Esophagus (tissue), 2 donors: Measurements from ENCODE around the gene ALS2. TPM values are rescaled to one million over a fixed set of nuclear protein-coding genes. Genes with fewer than 3 reads are reported as not detected.

Experiments used
- H3K27ac ChIP-seq, 2 donors: one replicate each; pipeline ENCODE4 v1.5.1; 2013; ENCODE audit warnings: low read depth in 2 of 2, mild to moderate bottlenecking in 2 of 2, inconsistent platforms in 1 of 2, low read length in 1 of 2, moderate library complexity in 1 of 2
- H3K27me3 ChIP-seq, 2 donors: one replicate each; pipeline ENCODE4 v1.6.1; 2013; ENCODE audit warnings: low read length in 2 of 2, control low read depth in 1 of 2, mild to moderate bottlenecking in 1 of 2; ENCODE audit not compliant: insufficient read depth in 2 of 2, control insufficient read depth in 1 of 2
- H3K36me3 ChIP-seq, 2 donors: one replicate each; pipeline ENCODE4 v1.6.1; 2013; ENCODE audit warnings: low read length in 1 of 2; ENCODE audit not compliant: control insufficient read depth in 2 of 2, insufficient read depth in 2 of 2
- H3K4me1 ChIP-seq, 2 donors: one replicate each; pipeline ENCODE4 v1.6.1; 2013; ENCODE audit warnings: low read length in 1 of 2; ENCODE audit not compliant: control insufficient read depth in 2 of 2, insufficient read depth in 2 of 2
- H3K4me3 ChIP-seq, 2 donors: one replicate each; pipeline ENCODE4 v1.5.1; 2013; ENCODE audit warnings: low read length in 2 of 2, mild to moderate bottlenecking in 2 of 2, low read depth in 1 of 2, moderate library complexity in 1 of 2
- H3K9me3 ChIP-seq, 2 donors: one replicate each; pipeline ENCODE4 v1.6.1; 2013; ENCODE audit warnings: mild to moderate bottlenecking in 2 of 2, low read depth in 1 of 2, low read length in 1 of 2, moderate library complexity in 1 of 2; ENCODE audit not compliant: control insufficient read depth in 2 of 2, insufficient read depth in 1 of 2
- WGBS, 2 donors: extraction: QIAGEN DNeasy Blood & Tissue Kit; methylation state at CpG; one replicate each; pipeline ENCODE4 v1.1.7; 2013; 5-methylcytosine and 5-hydroxymethylcytosine counted together
- polyA plus RNA-seq, 2 donors: library from polyadenylated mRNA; stranded (reverse); fragments of 200-250 nt; gene quantifications; one replicate each; pipeline ENCODE4 v1.2.3, GENCODE V29; 2013
- donor health status: healthy with polysubstance abuse.
- donor health status: Bipolar disorder and iron deficiency.

The ALS2 gene
- polyA plus RNA-seq, 2 donors: 3.2 to 3.9 TPM

DNA sequence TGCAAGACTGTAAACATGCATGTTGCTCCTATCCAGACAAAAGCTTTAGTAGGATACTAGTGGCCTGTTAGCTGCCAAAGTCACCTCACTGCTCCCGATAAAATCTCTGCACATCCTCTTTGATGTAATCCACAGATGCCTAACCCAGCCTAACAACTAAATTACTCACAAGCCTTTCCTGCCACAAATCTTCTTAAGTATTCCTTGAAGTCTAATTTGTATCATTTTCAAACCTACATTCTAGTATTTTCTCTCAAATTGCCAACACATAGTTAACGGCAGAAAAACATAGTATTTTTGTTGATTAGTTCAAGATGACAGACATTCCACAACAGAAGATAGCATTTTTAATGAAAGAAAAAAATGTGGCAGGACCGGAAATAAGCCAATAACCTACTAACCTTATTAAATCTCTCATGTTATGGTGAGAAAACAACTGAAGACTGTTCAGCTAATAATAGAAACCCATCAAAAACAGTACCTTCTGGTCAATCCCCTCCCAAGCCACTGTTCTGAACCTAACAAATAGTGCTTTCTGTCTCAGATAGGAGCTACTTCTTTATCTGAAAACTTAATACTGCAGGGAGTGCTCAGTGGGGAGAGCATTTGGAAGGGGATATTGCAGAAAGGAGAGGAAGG, 82.0 kb downstream of the ALS2 start, which contains the start of gene MPP4:
MPP4 (minus strand) TSS at position 57 of the 639 bp plus-strand sequence. CDS start 4,690 bp downstream, outside the sequence.
- 49 to 59% methylated on average over 3 of the region's 3 CpGs for WGBS, 2 donors
- no peaks in the 10 kb centered on the region for H3K9me3 ChIP-seq
- no peaks in the 10 kb centered on the region for H3K27me3 ChIP-seq
- H3K4me1 ChIP-seq: no peaks in the 10 kb centered on the region
- H3K36me3 ChIP-seq: no peaks in the 10 kb centered on the region
- H3K27ac ChIP-seq: no peak within 1 kb of the TSS
- no peak within 1 kb of the TSS for H3K4me3 ChIP-seq

DNA sequence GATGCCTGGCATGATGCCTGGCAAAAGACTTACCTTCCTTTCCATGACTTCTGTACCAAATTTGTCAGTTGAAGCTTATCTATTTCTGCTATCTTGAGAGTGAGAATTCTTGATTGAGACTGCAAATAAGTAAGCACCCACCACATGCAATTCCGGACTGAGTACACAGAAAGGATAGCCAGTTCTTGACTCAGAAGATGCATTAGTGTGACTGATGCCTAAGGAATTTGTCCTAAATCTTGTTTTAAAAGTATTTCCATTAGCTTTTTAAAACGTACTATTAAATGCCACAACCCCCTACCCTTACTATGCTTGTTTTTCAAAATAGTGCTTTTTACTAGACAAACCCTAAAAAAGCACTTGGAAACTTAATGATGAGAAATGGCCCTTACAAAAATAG, 82.8 kb downstream of the ALS2 start:
- 52 to 54% methylated on average over 2 of the region's 2 CpGs for WGBS, 2 donors
- Histone ChIP-seq H3K4me3 (no peak overlapping the region), H3K27ac (no peak overlapping the region)

DNA sequence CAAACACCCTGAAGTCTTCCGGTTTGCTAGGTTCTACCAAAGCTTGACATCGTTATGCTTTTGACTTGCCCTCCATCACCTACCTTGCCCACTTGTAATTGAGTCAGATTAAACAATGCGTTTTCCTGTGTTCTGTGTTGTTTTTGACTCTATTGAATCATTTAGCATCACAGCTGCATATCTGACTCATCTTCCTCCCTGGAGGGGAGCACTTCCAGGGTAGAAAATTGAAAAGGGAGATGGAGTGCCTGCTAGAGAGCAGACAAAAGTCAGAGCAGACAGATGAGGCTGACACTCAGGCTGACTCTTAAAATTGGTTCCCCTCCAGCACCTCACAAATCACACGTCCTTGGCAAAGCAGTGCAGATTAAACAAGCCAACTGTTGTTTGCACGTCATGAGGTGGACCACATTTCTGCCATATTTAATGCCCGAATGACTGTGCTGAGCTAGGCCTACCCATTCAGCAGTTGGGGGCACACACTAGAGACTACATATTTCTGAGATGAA, 84.5 kb downstream of the ALS2 start:
- H3K27ac ChIP-seq: no peak overlapping the region
- H3K4me1 ChIP-seq: no peaks in the 10 kb centered on the region
- no peaks in the 10 kb centered on the region for H3K9me3 ChIP-seq
- no peaks in the 10 kb centered on the region for H3K36me3 ChIP-seq
- no peak overlapping the region for H3K4me3 ChIP-seq
- no peaks in the 10 kb centered on the region for H3K27me3 ChIP-seq
- WGBS, 2 donors: 57 to 58% methylated on average over 6 of the region's 6 CpGs

More for the DNA sequence above, 82.8 kb downstream of the ALS2 start:
- H3K9me3 ChIP-seq: no peaks in the 10 kb centered on the region
- no peaks in the 10 kb centered on the region for H3K36me3 ChIP-seq
- no peaks in the 10 kb centered on the region for H3K4me1 ChIP-seq
- H3K27me3 ChIP-seq: no peaks in the 10 kb centered on the region

DNA sequence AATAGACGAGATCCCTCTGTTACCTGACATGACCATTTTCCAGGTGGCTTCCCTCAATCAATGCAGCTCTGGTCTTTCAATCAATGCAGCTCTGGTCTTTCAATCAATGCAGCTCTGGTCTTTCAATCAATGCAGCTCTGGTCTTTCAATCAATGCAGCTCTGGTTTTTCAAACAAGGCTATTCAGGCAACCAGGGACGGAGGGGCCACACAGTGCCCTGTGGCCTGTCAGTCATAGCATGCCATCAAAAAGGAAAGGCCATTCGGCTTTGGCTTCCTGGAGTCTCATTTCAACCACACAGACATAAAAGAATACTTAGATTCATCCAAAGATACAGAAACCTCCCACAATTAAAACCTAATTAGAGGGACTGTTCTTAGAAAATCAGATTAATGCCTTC, 95.6 kb downstream of the ALS2 start:
- Histone ChIP-seq H3K4me1 (no peaks in the 10 kb centered on the region), H3K27me3 (no peaks in the 10 kb centered on the region), H3K27ac (no peak overlapping the region), H3K9me3 (no peaks in the 10 kb centered on the region), H3K36me3 (no peaks in the 10 kb centered on the region), H3K4me3 (no peak overlapping the region)
- 86 to 90% methylated on average over 3 of the region's 3 CpGs for WGBS, 2 donors

DNA sequence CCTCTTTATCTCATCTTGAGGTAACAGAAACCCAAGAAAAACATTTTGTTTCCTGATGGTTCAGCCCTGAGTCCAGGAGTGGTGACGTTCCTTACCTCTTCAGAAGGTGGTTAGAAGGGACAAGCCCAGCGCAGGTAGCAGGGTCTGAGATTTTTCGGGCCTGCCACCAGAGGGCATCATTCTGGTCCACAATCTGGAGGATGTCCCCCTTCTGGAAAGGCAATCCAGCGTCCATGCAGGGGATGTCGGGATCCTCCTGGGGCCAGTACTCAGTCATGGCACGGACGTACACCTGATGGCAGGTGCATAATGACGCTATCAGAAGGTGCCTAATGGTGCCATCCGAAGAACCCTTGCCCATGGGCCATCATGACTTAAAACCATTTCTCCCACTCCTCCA, 100.0 kb downstream of the ALS2 start:
- WGBS, 2 donors: 53 to 54% methylated on average over 9 of the region's 9 CpGs
- no peak overlapping the region for H3K27ac ChIP-seq
- no peaks in the 10 kb centered on the region for H3K36me3 ChIP-seq
- no peaks in the 10 kb centered on the region for H3K9me3 ChIP-seq
- H3K27me3 ChIP-seq: no peaks in the 10 kb centered on the region
- H3K4me1 ChIP-seq: no peaks in the 10 kb centered on the region
- H3K4me3 ChIP-seq: no peak overlapping the region

DNA sequence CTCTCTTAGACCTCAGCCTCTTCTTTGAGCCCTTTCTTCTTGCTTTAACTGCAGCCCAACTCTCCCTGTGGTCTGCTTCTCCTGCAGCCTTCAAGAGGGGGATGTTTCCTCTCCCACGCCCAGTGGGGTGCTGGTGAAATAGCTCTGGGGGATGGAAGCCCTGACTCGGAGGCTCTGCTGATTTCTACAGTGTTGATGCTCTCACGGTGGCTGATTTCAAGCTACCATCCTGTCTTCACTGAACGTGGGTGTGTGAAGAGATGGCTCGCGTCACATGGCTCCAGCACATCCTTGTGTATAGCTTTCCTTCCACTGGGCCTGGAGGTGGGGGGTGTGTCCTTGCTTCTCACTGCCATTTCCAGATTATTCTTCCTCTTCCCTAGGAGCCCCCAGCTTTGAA, 102.3 kb downstream of the ALS2 start:
- no peaks in the 10 kb centered on the region for H3K9me3 ChIP-seq
- 73 to 74% methylated on average over 6 of the region's 6 CpGs for WGBS, 2 donors
- H3K4me3 ChIP-seq: no peak overlapping the region
- H3K4me1 ChIP-seq: no peaks in the 10 kb centered on the region
- H3K36me3 ChIP-seq: no peaks in the 10 kb centered on the region
- H3K27me3 ChIP-seq: no peaks in the 10 kb centered on the region
- H3K27ac ChIP-seq: no peak overlapping the region

DNA sequence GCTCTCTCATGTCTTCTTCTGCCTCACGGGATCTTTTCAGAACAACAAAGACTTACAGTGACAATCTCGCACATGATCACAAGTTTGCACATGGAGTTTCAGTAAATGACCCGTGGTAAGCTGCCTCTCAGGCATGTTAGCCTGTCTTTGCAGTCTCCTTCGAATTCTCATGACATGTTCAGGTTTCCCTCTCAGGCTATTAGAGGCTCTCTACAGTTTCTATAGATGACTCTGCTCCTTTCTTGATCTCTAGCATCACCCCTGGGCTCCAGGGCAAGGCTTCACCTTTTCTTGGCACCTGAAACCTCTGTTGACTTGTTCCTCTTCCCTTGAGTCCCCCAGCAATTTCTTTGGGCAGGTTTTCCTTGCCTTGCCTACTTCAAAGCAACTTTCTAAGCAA, 105.3 kb downstream of the ALS2 start:
- Histone ChIP-seq H3K36me3 (no peaks in the 10 kb centered on the region), H3K9me3 (no peaks in the 10 kb centered on the region), H3K27me3 (no peaks in the 10 kb centered on the region), H3K27ac (no peak overlapping the region), H3K4me3 (no peak overlapping the region), H3K4me1 (no peaks in the 10 kb centered on the region)
- 41 to 59% methylated on average over 4 of the region's 4 CpGs for WGBS, 2 donors

DNA sequence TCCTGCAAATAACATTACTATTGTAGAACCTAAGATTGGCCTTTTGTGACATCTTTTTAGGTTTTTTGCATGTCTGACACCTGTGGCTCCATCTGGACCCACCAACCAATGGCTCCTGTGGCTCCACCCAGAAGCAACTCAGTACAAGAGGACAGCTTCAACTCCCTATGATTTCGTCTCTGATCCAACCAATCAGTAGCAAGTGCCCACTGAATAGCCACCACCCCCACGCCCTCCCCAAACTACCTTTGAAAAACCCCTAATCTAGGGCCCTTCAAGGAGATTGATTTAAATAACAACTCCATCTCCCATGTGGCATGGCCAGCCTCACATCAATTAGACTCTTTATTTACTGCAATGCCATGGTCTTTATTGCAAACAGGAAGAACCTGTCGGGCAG, 105.9 kb downstream of the ALS2 start:
- no peaks in the 10 kb centered on the region for H3K9me3 ChIP-seq
- 70 to 78% methylated on average over 3 of the region's 3 CpGs for WGBS, 2 donors
- no peaks in the 10 kb centered on the region for H3K27me3 ChIP-seq
- no peaks in the 10 kb centered on the region for H3K4me1 ChIP-seq
- no peaks in the 10 kb centered on the region for H3K36me3 ChIP-seq
- no peak overlapping the region for H3K4me3 ChIP-seq
- no peak overlapping the region for H3K27ac ChIP-seq

DNA sequence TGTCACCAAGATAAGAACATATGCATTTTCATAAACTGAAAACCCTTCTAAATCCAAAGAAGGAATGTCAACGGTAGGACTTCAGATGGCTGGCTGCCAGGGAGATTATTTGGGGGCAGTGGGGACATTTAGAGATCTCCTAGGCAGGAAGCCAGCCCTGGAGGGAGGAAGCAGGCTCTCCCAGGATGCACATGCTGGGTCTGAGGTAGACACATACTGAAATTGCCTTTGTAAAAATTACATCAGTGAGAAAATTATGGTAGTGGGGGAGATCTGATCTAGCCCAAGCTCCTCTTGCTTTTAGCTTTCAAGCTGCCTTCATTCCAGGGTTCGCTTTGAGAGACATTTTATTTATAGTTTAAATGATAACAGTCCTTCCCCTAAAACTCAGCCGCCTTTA, 106.4 kb downstream of the ALS2 start:
- Histone ChIP-seq H3K36me3 (no peaks in the 10 kb centered on the region), H3K9me3 (no peaks in the 10 kb centered on the region), H3K4me3 (no peak overlapping the region), H3K27ac (no peak overlapping the region), H3K4me1 (no peaks in the 10 kb centered on the region), H3K27me3 (no peaks in the 10 kb centered on the region)
- WGBS, 2 donors: 57 to 73% methylated on average over 3 of the region's 3 CpGs

DNA sequence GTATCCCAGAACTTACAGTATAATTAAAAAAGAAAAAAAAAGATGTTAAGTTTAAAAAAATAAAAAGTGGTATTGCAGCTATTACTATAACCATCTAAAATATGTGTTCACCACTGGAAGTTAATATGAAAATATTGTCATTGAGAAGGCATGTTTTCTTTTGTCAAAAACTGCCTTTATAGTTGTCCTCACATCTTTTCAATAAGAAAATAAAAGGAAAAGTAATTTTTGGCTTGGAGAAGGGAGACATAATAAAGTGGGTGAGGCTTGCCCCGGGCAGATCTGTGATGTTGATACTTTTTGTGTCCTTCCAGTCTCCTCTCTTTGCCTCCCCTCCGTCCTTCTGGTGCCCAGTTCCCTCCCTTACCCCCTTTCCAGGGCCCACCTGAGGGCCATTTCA, 107.2 kb downstream of the ALS2 start:
- no peak overlapping the region for H3K27ac ChIP-seq
- no peaks in the 10 kb centered on the region for H3K9me3 ChIP-seq
- no peaks in the 10 kb centered on the region for H3K27me3 ChIP-seq
- WGBS, 2 donors: 50 to 71% methylated on average over 2 of the region's 2 CpGs
- H3K4me1 ChIP-seq: no peaks in the 10 kb centered on the region
- no peaks in the 10 kb centered on the region for H3K36me3 ChIP-seq
- no peak overlapping the region for H3K4me3 ChIP-seq
